Islet precursor cell (in vitro differentiated cells): ENCODE results near the gene IGFBP4.

Experiments used
- DNase-seq: peaks from one replicate; pipeline ENCODE4 v3.0.0-alpha.2; 2018

The IGFBP4 gene

DNA sequence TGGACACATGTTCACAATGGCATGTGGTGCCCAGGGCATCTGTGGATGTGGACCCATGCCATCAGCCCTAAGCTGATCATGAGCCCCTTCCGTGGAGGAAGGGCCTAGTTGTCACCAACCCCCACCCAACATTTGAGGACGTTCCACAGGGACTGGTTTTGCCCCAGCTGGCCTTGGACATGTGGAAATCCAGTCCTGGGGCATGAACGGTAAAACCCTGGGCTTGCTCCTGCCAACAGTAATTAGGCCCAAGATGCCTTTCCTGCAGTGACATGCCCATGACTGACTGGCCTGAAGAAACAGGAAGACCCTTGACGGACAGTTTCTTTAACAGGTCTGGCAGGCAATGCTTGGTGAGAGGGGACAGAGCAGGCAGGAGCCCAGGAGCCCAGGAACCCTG, 50.4 kb downstream of the IGFBP4 start:
- no peak for DNase-seq

DNA sequence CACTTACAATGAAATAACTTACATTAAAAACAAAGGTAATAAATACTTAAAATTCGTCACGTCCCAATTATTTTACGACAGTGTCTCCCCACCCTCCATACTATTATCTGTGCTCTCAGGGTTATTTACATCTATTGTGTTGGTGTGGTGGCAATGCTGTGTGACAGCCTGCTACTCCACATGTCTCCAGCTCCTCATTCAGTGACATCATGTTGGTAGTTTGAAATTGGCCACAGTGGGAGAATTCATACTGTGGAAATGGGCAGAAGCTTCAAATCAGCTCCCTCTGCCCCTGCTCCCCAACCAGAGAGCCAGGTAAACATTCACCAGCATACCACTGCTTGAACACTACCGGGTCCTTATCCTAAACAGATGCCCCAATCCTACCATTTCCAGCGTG, 51.9 kb downstream of the IGFBP4 start:
- DNase-seq = no peak

DNA sequence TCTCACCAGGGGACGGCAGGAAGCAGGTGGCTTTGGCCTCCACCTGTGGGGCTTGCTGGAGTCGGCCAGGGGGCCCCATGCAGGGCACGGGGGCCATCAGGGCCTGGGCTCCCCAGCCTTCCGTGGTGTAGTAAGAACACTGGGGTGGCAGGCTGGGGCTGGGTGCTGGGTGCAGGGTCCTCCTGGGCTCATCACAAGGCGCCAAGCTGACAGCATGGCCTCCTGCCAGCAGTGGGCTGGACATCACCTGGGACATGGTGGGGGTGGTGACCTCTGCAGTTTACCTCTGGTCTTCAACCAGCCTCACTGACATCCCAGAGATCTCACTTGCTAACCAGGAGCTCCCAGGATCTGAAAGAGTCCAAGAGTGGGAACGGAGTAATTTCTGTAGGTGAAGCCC, 52.9 kb downstream of the IGFBP4 start:
- DNase-seq = no peak

DNA sequence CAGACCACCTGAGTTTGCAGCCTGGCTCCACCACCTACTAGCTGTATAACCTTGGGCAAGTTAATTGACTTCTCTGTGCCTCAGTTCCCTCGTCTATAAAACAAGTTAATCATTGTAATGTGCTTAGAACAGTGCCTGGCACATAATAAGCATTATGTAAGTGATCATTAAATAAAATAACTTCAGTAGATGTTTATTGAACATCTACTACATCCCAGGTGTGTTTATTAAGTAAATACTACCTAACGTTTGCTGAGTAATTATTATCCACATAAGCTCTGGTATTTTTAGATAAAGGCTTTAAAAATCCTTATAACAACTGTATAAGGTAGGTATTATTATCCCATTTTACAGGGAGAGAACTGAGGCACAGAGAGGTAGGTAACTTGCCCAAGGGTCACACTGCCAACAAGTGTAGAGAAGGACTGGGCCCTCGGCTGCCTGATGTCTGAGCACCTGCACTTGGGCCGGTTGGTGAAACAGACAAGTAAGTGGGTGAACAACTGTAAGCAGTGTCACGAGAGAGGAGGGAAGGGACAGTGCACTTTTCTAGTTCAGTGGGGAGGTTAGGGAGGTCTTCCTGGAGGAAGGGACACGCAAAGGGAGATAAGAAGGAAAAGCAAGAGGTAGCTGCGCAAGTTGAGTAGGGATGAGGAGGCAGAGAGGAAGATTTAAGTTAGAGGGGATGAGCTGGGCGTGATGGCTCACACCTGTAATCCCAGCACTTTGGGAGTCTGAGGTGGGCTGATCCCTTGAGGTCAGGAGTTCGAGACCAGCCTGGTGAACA, 53.6 kb downstream of the IGFBP4 start:
- no peak for DNase-seq

DNA sequence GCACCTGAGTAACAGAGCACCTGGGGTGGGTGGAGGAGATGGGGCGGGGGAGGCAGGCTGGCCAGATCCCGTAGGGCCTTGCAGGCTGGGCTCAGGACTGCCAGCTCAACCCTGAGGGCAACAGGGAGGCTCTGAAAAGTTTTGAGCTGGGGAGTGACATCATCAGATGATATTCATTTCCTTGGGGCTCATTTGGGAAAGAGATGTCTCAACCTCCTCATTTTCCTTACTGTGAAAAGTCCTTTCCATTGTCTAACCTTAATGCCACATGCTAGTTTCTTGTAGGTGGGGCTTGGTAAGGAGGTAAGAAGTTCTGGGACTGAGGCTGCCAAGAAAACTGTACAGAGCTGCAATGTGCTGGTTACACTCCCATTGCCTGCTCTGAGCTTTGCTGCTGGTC, 54.4 kb downstream of the IGFBP4 start:
- peak; percentile 83 for DNase-seq

DNA sequence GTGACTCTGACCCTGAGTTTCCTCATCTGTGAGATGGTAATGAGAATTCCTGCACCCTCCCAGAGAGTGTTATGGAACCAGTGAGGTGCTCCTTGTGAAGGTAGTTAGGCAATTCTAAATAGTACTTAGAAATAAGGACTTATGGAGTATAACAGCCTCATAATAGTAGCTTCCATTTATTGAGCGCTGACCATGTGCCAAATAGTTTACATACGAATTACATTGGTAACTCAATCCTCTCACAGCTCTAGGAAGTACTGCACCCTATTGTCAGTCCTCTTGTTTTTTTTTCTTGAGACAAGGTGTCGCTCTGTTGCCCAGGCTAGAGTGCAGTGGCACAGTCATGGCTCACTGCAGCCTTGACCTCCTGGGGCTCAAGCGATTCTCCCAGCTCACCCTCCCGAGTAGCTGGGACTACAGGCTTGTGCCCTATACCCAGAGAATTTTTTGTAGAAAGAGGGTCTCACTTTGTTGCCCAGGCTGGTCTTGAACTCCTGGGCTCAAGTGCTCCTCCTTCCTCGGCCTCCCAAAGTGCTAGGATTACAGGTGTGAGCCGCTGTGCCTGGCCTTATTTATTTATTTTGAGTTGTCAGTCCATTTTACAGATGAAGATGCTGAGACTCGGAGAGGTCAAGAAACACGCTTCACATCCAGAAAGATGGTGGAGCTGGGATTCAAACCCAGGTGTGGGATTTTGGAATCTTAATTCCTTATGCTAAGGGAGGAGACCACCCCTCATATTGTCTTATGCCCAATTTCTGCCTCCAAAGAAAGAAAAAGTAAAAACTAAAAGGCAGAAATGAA, 55.2 kb downstream of the IGFBP4 start:
- DNase-seq = no peak

DNA sequence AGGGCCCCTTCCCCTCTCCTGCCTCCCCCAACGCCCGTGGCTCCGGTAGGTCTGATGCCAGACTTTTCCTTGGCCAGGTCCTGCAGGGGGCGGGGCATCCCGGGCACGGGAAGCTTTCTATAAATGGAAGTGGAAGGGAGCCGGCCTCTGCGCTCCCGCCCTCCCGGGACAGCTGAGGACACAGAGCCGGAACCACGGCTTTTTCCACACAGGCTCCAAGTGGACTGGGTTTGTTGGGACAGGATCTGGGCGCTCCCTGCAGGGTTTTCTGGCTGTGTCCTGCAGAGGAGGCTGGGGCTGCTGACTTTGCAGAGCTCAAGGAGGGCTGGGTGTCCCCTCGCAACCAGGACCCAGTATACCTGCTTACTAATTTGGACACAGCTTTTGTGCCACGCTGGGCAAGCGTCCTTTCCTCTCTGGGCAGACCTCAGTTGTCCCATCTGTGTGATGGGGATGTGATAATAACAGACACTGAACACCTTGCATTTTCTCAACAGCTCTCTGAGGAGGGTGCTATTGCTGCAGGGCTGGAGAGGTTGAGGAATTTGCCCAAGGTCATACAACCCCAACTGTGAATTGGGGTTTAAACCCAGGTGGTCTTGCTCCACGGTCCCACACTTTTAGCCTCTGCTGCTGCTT, 56.4 kb downstream of the IGFBP4 start:
- peak; percentile 95 for DNase-seq

DNA sequence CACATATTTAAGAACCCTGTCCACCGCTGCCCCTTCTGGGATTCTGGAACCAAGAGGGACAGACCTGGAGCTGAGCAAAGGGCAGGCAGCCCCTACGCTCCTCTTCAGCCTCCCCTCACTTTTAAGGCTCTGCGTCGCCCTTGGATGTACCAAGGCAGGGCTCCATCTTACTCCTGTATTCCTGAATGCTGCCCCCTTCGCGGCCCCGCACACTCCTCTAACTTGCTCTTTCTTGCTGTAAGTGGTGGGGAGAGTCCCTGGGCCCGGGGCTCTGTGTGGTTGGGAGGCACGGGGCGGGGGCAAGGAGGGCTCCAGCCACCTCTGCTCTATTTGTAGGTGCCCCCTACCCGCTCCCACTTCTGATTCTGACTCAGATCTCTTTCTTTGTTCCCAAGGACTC, 56.9 kb downstream of the IGFBP4 start:
- no peak for DNase-seq

DNA sequence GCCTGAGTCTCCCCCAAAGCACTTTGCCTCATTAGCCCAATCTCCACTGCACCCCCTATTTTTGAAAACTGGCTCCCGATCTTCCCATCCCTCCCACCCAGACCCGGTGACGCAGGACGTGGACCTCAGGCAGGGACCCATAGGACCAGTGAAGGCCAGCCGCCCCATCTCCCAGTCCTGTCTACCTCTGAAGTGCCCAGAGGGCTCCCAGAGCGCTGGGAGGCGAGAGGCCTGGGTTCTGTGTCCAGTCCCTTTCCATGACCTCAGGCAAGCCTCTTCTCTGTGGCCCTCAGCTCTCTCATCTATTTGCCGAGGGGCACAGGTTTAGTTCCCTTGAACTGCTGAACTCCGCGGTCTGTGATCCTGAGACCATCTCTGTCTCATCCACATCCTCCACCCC, 57.5 kb downstream of the IGFBP4 start:
- DNase-seq = no peak

DNA sequence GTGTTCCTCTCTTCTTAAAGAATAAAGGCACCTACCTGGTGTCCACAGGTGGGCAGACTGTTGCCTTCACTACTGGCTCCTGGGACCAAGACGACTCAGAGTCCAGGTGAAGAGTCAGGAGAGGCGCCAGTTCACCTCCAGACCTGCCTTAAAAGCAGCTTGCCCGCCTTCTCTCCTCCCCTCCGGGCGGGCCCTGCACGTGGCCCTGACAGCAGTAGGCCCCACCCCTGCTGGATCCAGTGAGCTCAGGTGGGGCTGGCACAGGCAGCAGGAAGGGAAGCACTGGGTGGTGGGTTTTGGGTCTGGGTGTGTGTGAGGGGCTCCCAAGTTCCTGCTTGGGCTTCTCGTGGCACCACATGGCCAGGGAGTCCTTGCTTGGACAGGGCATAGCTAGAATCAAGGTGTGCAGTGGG, 58.3 kb downstream of the IGFBP4 start, which contains the start of gene TNS4:
TSS of gene TNS4 (minus strand) at position 125 of the 413 bp plus-strand sequence. CDS start 5,198 bp downstream, outside the sequence.
- DNase-seq = no peak

DNA sequence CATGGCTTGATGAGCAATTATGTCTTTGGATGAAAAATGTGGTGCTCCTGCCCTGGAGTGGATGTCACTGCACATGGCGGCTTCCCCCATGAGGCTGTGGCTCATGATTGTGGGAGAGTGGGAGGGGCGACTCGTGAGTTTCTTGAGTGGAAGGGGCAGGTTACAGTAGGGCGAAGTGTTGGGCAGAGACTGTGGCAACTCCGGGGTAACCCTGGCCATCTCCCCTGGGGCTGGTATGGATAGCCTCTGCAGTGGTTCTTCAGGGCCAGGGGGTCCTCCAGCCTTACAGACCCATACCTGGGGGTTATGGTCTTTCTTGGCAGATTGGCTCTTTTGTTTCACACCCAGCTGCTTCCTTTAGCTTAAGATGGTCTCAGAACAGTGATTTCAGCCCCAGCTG, 59.5 kb downstream of the IGFBP4 start:
- DNase-seq = no peak

DNA sequence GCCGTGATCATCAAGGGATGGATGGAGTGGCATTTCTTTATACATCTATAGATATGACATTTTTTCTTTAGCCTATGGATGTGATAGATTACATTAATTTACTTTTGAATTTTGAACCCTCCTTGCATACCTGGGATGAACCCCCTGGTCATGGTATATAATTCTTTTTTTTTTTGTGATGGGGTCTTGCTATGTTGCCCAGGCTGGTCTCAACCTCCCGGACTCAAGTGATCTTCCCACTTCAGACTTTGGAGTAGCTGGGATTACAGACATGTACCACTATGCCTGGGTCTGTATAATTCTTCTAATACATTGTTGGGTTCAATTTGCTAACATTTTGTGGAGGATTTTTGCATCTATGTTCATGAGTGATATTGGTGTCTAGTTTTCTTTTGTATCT, 59.9 kb downstream of the IGFBP4 start:
- no peak for DNase-seq

DNA sequence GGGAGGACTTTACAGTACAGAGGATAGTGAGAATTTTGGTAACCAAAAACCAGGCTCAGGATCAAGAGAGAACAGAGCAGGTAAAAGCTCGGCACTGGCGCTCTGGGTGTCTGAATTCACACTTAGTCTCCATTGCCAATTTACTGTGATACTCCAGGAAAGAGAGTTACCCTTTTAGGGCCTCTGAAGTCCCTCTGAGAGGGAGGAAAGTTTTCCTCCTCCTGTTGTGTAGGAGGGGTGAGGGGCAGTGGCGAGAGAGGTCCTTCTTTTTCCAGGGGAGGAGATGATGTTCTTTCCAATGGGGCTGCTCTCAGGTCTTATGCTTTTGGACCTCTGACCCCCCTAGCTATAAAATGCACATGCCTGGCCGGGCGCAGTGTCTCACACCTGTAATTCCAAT, 63.5 kb downstream of the IGFBP4 start:
- no peak for DNase-seq
